GM21381 (cell line): ENCODE measurements around the gene ATP1A1.

Experiments used
- ATAC-seq: cut with Tn5 transposase; IDR thresholded peaks from one replicate; pipeline ENCODE4 v1.9.1; 2021; ENCODE audit warnings: mild to moderate bottlenecking, moderate library complexity; ENCODE audit not compliant: unreplicated experiment

ATP1A1 gene

GRCh38 chr1:116412480-116412798, 39.4 kb downstream of the ATP1A1 start:
- ATAC-seq = no peak

GRCh38 chr1:116412898-116413297, 39.9 kb downstream of the ATP1A1 start:
- ATAC-seq = no peak

- ATAC-seq = no peak
Measured at GRCh38 chr1:116413414-116413813, 40.4 kb downstream of the ATP1A1 start.

GRCh38 chr1:116414364-116414763, 41.3 kb downstream of the ATP1A1 start:
- no peak for ATAC-seq

GRCh38 chr1:116415200-116415698, 42.2 kb downstream of the ATP1A1 start:
- ATAC-seq = no peak

- ATAC-seq = no peak
Measured at GRCh38 chr1:116415699-116416533, 42.9 kb downstream of the ATP1A1 start.

- no peak for ATAC-seq
Measured at GRCh38 chr1:116416854-116417513, 43.9 kb downstream of the ATP1A1 start.

GRCh38 chr1:116417678-116418077, 44.6 kb downstream of the ATP1A1 start:
- no peak for ATAC-seq

GRCh38 chr1:116418091-116418830, 45.2 kb downstream of the ATP1A1 start:
- peak; percentile 79 for ATAC-seq

GRCh38 chr1:116420417-116421200, 47.6 kb downstream of the ATP1A1 start:
- ATAC-seq = no peak

- no peak for ATAC-seq
Measured at GRCh38 chr1:116424438-116424837, 51.4 kb downstream of the ATP1A1 start.

GRCh38 chr1:116424863-116425262, 51.8 kb downstream of the ATP1A1 start:
- ATAC-seq = no peak

- no peak for ATAC-seq
Measured at GRCh38 chr1:116425987-116426386, 52.9 kb downstream of the ATP1A1 start.

- no peak for ATAC-seq
Measured at GRCh38 chr1:116426401-116426800, 53.4 kb downstream of the ATP1A1 start.

- no peak for ATAC-seq
Measured at GRCh38 chr1:116428576-116428975, 55.5 kb downstream of the ATP1A1 start.

- ATAC-seq = no peak
Measured at GRCh38 chr1:116429821-116430374, 56.9 kb downstream of the ATP1A1 start.

- ATAC-seq = no peak
Measured at GRCh38 chr1:116431870-116432500, 58.9 kb downstream of the ATP1A1 start.

GRCh38 chr1:116432655-116433265, 59.7 kb downstream of the ATP1A1 start:
- no peak for ATAC-seq
